ENCODE data around the gene NUP54. TPM values are rescaled to one million over a fixed set of nuclear protein-coding genes. Genes with fewer than 3 reads are reported as not detected.
A peak's percentile ranks its signal among the peaks of the same experiment; 100 is the strongest.

NUP54 gene
- total RNA-seq, 2 donors from 2014 or later: 31.7 to 43.5 TPM

- no peaks in the 10 kb centered on the region for H3K9me3 ChIP-seq
- no peak for DNase-seq (ENCODE audit: low spot score)
- no peaks in the 10 kb centered on the region for H3K4me1 ChIP-seq (replicated peaks)
- 2% methylated on average over 2 of the region's 2 CpGs for WGBS
- H3K36me3 ChIP-seq: no peaks in the 10 kb centered on the region
- TF ChIP-seq POLR2A (IDR thresholded peaks at IDR 0.05): no peak
- no peak for TF ChIP-seq CTCF (IDR thresholded peaks at IDR 0.05)
- no peak for TF ChIP-seq POLR2AphosphoS5 (IDR thresholded peaks at IDR 0.05)
- no peak overlapping the region for H3K4me3 ChIP-seq
- intact Hi-C loops (cut with DNase I): no loop called here
- H3K27ac ChIP-seq: no peak overlapping the region
- no peaks in the 10 kb centered on the region for H3K27me3 ChIP-seq (replicated peaks; ENCODE audit: insufficient read depth)
These were observed 8.4 kb upstream of the NUP54 start for GRCh38 chr4:76156635-76157034.

DNA sequence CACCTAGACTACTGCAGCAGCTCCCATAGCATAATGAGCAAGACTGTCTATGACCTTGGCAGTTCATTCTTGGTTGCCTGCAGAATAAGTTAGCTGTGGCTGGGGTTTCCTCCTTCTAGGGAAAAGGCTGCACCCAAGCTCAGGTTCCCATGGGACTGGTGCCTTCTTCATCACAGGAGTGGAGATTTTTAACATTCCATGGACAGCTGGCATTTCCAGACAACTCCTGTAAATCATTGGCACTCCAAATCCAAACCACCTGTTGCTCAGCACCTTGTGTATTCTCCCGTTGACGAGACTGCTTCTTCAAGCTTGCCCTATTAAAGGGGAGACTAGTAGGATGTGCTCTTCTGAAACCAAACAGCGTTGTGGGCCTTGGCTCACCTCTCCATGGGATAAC is 7.8 kb upstream of the NUP54 start:
- intact Hi-C loops (cut with DNase I): no loop called here
- Histone ChIP-seq H3K27ac (no peak overlapping the region), H3K27me3 (replicated peaks; ENCODE audit: insufficient read depth) (no peaks in the 10 kb centered on the region), H3K36me3 (no peaks in the 10 kb centered on the region), H3K4me3 (no peak overlapping the region), H3K9me3 (no peaks in the 10 kb centered on the region), H3K4me1 (replicated peaks) (no peaks in the 10 kb centered on the region)
- TF ChIP-seq POLR2A (IDR thresholded peaks at IDR 0.05): no peak
- TF ChIP-seq POLR2AphosphoS5 (IDR thresholded peaks at IDR 0.05): no peak
- TF ChIP-seq CTCF (IDR thresholded peaks at IDR 0.05): no peak
- 74% methylated on average over 3 of the region's 3 CpGs for WGBS
- no peak for DNase-seq (ENCODE audit: low spot score)

- Histone ChIP-seq H3K4me1 (replicated peaks) (peaks cover 5% of the 10 kb centered on the region), H3K36me3 (no peaks in the 10 kb centered on the region), H3K27ac (no peak overlapping the region), H3K9me3 (no peaks in the 10 kb centered on the region), H3K27me3 (replicated peaks; ENCODE audit: insufficient read depth) (no peaks in the 10 kb centered on the region), H3K4me3 (no peak overlapping the region)
- 71% methylated on average over 2 of the region's 2 CpGs for WGBS
- DNase-seq (ENCODE audit: low spot score): no peak
- intact Hi-C loops (cut with DNase I): no loop called here
- TF ChIP-seq POLR2A (IDR thresholded peaks at IDR 0.05) (no peak), POLR2AphosphoS5 (IDR thresholded peaks at IDR 0.05) (no peak), CTCF (IDR thresholded peaks at IDR 0.05) (no peak)
These were observed 5.2 kb upstream of the NUP54 start for GRCh38 chr4:76153356-76153755.

- Histone ChIP-seq H3K27me3 (replicated peaks; ENCODE audit: insufficient read depth) (no peaks in the 10 kb centered on the region), H3K27ac (peak overlapping the region; percentile 88 to 90), H3K4me1 (replicated peaks) (peaks cover 12% of the 10 kb centered on the region), H3K36me3 (no peaks in the 10 kb centered on the region), H3K9me3 (no peaks in the 10 kb centered on the region), H3K4me3 (peak overlapping the region; percentile 87 to 91)
- peak; percentile 22 for DNase-seq (ENCODE audit: low spot score)
- no peak for TF ChIP-seq POLR2AphosphoS5 (IDR thresholded peaks at IDR 0.05)
- TF ChIP-seq POLR2A (IDR thresholded peaks at IDR 0.05): no peak
- no peak for TF ChIP-seq CTCF (IDR thresholded peaks at IDR 0.05)
- intact Hi-C loops (cut with DNase I): loop anchor here (5.0 to 10.0 kb wide), 2 partner anchors 67 to 155 kb away; partner anchors contain the start of genes SCARB2 and SDAD1
- 2% methylated on average over 31 of the region's 31 CpGs for WGBS
These were observed 599 bp downstream of the NUP54 start for GRCh38 chr4:76147454-76148141.

GRCh38 chr4:76144546-76144945 is 3.7 kb downstream of the NUP54 start:
- intact Hi-C loops (cut with DNase I): loop anchor here (10.0 kb wide), 1 partner anchor 70 kb away; the partner anchor contains the start of gene SCARB2
- TF ChIP-seq POLR2AphosphoS5 (IDR thresholded peaks at IDR 0.05): no peak
- no peak for TF ChIP-seq POLR2A (IDR thresholded peaks at IDR 0.05)
- no peak for TF ChIP-seq CTCF (IDR thresholded peaks at IDR 0.05)
- Histone ChIP-seq H3K4me1 (replicated peaks) (peaks cover 12% of the 10 kb centered on the region), H3K36me3 (peaks cover 0 to 6% of the 10 kb centered on the region in 2 donors), H3K4me3 (no peak overlapping the region), H3K9me3 (no peaks in the 10 kb centered on the region), H3K27me3 (replicated peaks; ENCODE audit: insufficient read depth) (no peaks in the 10 kb centered on the region), H3K27ac (no peak overlapping the region)
- DNase-seq (ENCODE audit: low spot score): no peak

Measured in prostate gland (tissue), 2 donors.